Measurements from ENCODE around the gene RDH16.
"Not testable (repeated sequence)": the region's sequence is repeated elsewhere in the genome, so short reads cannot be mapped to it uniquely, and the experiment has no call there.

RDH16 gene

DNA sequence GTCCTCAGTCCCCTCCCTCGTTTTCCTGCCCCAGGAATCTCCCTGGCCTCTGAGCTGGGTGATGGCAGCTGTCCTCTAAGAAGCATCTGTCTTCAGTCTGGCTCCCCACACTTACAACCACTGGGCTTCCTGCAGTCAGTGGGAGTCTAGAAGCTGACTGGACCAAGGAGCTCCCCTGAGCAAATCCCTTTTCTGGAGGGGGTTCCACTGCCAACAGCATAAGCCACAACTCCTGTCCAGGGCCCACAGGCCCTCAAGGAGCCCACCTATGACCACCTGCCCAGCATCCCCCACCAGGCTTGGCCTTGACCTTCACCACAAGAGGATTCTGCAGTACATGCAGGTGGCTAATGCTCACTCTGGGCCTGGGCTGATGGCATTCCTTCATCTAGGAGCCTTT, 4.1 kb downstream of the RDH16 start:
- no peak for DNase-seq (ENCODE audit: low read depth)

DNA sequence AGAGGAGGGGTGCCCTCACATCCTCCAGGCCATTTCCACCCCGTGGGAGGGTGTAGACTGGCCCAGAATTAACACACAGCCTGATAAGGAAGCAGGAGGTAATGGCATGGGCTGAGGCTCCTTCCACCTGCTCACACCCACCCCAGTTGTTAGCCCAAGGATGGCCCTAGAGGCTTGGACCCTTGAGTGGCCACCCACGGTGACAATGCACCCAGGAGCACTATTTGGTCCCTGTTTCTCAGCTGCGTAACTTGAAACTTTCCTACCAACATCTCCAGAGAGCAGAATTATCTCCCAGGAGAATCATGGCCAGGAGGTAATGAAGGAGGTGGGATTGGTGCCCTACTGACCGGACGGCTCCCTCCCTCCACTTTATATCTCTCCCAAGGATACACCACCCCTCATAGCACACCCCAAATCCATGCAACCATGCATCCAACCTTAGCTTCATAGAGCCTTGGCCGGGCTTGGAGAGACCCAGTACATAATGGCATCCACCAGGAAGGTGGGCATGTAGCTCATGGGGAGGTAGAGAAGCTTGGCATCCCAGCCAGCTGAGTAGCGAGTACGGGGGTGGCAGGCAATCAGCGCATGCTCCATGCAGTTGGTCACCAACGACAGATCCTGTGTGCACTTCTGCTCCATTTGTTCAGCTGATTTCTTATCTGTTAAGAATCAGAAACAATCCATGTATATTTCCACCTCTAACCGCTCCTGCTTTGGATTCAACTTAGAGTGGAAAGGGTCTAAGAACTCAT, 5.6 kb downstream of the RDH16 start:
- no peak for DNase-seq (ENCODE audit: low read depth)

DNA sequence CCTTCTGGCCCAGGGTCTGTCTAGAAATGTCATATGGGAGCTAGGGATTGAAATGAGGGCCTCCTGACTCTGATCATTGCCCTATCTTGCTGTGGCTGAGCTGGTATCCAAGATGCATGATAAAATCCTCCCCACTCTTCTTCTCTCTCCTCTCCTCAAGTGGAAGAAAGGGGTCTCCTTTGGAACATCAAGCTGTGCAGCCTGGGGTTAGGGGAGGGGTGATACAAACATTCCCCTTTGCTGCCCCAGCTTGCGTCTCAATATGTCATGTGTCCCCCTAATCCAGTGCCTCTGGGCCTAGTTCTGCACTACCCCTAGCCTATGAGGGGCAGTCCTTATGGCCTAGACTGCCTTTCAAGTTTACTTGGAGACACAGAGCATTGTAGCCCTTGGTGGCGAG, 8.5 kb downstream of the RDH16 start:
- DNase-seq (ENCODE audit: low read depth): no peak

DNA sequence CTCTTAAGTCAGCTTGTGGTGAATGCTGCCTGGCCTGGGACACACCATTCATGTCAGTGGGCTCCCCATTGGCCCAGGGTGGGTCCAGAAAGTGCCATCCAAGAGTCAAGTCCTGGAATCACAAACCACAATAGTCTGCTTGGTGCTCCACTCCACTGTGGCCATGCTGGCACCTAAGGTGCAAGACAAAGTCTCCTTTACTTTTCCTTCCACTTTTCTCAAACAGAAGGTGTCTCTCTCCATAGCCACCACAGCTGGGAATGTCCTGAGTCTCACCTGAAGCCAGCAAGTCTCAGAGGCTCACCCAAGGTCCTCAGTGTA, 9.0 kb downstream of the RDH16 start:
- no peak for DNase-seq (ENCODE audit: low read depth)

DNA sequence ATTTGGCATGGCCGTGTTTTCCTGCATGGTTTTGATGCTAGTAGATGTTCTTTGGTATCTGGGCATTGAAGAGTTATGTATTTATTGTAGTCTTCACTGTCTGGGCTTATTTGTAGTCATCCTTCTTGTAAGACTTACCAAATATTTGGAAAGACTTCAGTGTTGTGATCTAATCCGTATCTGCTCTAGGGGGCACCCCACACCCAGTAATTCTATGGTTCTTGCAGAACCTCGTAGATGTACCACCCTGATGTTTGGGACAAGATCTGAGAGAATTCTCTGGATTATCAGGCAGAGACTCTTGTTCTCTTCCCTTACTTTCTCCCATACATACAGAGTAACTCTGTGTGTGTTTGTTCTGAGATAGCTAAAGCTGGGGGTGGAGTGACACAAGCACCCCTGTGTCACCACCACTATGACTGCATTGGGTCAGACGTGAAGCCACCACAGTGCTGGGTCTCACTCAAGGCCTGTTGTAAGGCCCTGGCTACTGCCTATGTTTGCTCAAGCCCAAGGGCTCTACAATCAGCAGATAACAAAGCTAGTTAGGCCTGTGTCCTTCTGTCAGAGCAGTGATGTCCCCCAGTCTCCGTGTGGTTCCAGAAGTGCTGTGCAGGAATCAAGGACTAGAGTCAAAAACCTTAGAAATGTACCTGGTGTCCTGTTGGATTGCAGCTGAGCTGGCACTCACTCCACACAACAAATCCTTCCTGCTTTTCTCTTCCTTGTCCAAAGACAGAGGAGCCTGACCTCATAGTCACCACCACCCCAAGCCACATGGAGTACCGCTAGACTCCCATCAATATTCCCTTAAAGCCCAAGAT, 9.6 kb downstream of the RDH16 start:
- DNase-seq (ENCODE audit: low read depth): no peak

DNA sequence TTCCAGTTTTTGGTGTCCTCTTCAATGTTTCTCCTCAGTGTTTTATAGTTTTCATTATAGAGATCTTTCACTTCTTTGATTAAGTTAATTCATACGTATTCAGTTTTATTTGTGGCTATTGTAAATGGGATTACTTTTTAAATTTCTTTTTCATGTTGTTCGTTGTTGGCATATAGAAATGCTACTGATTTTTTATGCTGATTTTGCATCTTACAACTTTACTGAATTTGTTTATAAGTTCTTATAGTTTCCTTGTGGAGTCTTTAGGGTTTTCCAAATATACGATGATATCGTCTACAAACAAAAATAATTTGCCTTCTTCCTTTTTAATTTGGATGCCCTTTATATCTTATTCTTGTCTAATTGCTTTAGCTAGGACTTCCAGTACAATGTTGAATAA, 13.5 kb downstream of the RDH16 start:
- no peak for DNase-seq (ENCODE audit: low read depth)

DNA sequence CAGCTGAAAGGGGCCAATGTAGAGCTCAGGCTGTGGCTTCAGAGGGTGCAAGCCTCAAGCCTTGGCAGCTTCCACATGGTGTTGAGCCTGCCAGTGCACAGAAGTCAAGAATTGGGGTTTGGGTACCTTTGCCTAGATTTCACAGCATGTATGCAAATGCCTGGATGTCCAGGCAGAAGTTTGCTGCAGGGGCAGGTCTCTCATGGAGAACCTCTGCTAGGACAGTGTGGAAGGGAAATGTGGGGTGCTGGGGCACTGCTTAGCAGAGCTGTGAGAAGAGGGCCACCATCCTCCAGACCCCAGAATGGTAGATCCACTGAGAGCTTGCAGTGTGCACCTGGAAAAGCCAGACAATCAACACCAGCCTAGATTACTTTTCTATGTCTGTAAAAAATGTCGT, 14.0 kb downstream of the RDH16 start:
- DNase-seq (ENCODE audit: low read depth): not testable (repeated sequence)

DNA sequence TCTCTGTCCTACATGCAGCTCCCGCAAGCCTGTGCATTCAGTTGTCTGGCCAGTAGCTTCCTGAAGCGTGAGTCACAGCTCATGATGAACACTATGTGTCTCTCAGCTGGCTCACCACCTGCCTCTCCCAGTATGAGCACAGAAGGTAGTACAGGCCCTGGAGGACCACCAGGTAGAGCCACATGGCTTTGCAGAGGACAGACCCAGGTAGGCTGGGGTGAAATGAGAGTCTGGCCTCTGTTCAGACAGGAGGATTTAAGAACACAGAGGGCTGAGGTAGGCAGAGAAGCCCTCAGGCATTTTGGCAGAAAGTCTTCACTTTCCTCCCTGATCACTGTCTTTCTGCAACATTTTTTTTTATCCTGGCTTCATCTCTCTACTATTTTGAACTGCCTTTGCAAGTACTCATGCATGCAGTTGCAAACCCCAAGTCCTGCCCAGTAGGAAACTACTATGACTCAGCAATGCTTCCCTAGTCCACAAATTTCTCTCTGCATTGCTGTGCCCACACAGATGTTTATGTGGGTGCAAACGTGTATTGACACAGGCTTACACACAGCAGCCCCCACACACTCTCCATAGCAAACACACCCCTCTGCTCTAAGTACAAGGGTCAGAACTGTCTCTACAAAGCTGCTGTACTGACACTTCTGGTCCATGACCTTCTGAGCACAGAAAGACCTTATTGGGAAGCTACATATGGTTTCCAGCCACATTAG, 15.9 kb downstream of the RDH16 start:
- no peak for DNase-seq (ENCODE audit: low read depth)

DNA sequence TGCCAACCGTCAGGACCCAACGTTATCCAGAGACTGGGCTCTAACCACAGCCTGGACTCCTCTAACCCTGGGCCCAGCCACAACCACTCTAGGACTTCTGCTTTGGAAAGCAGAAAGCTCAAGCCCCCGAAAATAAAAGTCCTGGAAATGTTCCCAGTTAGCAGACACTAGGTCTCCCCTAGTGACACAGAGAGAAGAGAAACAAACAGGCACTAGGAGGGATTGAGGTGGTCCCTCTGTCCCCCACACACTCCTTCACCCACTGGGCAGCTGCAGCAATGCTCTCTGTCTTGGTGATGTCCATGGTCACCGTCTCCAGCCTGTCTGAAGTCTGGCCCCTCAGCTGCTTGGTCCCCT, 16.5 kb downstream of the RDH16 start:
- DNase-seq (ENCODE audit: low read depth): not testable (repeated sequence)

DNA sequence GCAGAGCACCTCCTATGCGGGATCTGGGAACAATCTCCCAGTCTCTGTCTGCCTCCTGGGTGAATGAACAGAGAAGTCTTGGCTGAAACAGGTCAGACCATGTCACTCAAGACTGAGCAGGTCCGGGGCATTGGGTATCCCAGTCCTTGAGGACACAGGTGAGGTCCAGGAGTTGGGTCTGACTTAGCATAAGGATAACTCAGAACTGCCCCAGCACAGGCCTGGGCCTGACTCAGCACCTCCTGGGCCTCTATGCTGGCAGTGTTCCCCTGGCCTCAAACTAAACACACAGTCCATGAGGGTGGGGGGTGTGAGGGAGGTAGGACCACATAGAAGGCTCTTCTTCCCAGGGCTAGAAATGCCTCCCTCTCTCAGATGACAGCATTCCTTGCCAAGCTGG, 21.7 kb downstream of the RDH16 start:
- no peak for DNase-seq (ENCODE audit: low read depth)

DNA sequence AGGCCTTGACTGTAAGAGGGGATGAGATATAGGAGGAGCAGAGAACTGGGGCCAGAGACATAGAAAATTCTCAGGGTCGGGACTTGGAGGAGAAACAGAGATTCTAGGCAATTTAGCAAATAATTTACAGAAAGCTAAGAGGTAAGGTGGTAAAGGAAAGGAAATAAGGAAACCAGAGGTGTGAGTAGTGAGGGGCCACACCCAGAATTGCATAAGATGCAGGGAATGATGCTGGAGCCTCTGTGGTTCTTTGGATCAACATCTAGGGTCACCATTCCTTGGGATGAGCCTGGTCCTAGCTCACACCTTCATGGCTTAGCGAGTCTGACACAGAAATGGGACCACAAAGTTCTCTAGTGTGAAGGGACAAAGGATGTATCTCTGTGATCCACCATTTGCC, 22.3 kb downstream of the RDH16 start:
- DNase-seq (ENCODE audit: low read depth): no peak

DNA sequence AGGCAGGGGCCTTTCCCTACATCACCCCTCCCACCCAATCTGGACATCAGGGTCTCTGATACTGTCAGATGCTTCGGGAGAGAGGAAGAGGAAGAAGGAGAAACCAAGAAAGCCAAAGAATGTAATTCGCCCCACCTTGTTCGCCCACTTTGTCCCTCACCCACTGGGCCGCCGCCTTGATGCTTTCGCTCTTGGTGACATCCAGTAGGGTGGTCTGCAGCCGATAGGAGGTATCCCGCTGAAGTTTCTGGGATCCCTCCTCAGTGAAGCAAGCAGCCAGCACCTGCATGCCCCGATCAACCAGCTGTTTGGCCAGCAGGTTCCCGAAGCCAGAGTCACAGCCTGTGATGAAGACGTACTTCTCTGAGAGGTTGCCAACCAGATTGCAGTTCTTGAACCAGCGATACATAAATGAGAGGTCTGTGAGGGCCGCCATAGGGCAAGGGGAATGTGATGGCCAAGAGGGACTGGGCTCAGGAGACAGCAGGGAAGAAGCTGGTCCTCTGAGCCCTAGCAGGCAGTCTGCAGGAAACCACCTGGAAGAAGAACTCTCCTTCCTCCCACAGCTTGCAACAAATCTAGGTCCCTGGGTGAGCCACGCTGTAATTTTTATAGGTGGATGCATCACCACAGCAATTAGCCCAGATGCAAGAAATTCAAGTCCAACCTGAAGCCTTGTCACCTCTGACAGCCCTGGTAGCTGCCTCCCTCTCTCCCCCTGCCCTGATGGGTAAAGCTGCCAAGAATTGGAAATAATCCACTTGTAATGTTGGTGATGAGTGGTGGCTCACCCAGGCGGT, 23.4 kb downstream of the RDH16 start, which contains the start of gene SDR9C7:
SDR9C7 (minus strand) TSS at position 583 of the 800 bp plus-strand sequence; CDS start at position 436, 147 bp downstream.
- DNase-seq (ENCODE audit: low read depth): no peak

DNA sequence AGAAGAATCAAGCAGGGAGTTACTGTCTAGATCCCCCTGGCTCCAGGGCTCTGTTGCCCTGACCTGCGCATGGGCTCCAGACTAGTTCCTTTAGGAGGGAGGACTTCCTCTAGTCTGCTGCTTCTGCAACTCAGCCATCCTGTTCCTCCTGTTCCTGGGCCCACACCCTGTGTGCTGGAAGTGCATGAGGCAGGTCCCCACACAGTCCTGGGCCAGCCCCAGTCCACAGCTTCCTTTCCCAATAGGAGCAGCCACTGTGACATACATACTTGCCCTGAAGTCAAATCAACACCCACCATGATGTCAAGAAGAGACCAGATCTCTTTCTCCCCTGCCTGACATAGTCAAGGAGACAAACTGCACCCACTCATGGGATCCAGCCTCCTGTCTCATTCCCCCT, 24.5 kb downstream of the RDH16 start:
- no peak for DNase-seq (ENCODE audit: low read depth)

DNA sequence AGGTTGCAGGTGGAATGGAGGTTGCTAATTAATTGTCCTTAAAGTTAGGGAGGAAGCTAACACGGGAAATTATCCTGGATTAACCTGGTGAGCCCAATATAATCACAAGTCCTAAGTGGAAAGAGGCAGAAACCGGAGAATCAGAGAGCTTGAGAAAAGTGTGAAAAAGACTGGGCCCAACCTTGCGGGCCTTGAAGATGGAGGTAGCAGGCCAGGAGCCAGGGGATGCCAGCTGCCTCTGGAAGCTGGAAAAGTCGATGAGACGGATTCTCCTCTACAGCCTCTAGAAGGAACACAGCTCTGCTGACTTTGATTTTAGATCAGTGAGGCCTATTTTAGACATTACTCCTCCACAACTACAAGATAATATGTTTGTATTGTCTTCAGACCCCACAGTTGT, 25.3 kb downstream of the RDH16 start:
- DNase-seq (ENCODE audit: low read depth): no peak

DNA sequence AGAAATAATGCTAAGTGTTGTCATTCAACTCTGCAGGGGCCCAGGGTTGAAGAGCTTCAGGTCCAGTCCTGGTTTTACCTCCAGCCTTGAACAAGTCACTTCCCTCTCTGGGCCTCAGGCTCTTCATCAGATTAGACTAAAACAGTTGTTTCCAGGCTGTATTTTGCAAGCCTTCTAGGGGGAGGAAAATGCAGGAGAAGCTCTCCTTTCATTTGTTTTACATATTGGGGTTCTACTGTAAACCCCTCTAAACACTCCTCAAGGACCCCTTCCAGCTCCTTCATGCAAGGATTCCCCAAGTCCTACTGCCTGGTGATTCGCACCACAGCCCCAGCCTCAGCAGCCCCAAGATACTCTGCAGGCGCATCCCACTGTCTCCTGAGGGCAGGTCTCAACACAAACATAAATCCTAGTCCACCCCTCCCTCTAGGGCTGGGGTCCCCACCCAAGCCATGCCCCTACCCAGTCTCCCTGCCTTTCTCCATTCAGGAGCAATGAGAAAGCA, 25.9 kb downstream of the RDH16 start:
- no peak for DNase-seq (ENCODE audit: low read depth)

DNA sequence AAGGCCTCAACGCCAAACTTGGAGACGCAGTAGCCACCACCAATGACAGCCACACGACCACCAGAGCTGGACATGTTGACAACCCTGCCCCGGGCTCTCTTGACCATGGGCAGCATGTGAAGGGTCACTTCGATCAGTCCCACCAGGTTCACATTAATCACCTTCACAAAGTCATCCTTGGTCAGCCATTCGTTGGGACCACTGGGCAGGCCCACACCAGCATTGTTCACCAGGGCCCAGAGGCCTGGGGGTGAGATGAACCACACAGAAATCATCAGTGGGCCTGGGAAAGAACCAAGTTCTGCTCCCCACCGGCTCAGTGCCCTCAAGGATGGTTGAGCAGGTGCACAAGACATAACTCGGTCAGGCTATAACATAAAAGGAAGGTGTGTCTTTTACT, 27.2 kb downstream of the RDH16 start:
- no peak for DNase-seq (ENCODE audit: low read depth)

DNA sequence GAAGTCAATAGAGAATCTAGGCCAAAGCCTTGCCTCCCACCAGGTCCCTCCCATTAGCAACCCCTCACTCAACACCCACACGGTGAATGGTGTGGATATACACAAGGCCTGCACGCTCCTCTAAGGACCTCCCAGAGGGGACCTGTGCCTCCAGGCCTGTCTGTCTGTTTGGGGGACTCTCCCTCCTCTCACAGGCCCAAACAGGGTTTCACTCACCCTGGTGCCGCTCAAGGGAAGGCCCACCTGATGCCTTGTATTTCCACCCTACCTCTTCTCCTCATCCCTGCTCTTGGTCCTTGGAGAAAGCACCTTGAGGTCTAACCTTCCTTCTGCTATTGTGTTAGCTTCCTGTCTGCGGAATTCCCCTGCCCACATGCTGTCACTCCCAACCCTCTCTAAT, 27.6 kb downstream of the RDH16 start:
- DNase-seq (ENCODE audit: low read depth): no peak

DNA sequence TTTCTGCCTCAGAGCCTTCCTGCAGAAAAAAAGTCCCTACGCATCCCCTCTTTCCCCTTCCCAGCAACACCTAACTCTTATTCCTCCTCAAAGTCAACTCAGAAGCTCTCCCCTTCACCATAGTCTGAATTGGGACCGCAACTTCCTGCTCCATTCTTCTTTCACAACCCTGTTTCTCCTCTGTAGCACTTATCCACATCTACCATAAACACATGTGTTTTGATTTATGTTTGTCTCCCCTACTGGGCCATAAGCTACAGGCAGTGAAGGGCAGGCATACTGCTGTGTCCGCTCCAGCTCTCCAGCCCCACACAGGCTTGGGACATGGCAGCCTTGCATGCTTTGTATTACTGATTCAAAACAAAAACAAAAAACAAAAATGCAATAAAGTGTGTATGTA, 29.1 kb downstream of the RDH16 start:
- DNase-seq (ENCODE audit: low read depth): no peak

DNA sequence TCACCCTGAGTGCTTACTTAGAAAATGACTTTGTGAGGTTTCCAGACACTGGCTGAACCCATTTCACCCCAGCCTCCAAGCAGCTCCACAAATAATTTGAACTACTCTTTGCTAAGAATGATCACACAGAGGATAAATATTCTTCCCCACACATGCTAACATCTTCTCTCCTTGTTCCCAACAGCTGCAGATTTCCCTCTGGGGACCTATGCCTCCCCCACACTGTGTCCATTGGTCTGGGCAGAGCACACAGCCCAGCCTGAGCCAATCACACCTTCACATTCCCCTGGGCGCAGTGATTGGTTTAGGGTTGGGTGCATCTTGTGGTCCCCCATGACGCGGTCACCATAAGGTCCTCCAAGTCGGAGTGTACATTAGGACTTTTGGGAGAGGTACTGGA, 30.1 kb downstream of the RDH16 start:
- DNase-seq (ENCODE audit: low read depth): no peak

DNA sequence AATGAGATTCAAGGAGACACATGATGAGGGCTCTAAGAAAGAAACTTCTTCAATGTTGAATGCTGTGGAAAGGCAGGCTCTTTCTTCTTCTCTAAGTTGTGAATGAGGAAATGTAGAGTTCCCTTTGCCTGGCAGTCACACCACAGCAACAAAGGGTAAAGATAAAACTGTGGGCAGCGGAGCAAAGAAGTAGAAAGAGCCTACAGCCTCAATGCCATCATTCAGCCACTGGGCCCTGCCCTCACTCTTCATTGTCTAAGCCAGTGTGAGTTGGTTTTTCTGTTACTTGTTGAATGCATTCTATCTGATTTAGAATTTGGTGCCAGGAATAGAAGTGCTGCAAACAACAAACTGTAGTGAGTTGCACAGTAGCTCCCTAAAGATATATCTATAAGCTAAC, 35.4 kb downstream of the RDH16 start:
- no peak for DNase-seq (ENCODE audit: low read depth)

DNA sequence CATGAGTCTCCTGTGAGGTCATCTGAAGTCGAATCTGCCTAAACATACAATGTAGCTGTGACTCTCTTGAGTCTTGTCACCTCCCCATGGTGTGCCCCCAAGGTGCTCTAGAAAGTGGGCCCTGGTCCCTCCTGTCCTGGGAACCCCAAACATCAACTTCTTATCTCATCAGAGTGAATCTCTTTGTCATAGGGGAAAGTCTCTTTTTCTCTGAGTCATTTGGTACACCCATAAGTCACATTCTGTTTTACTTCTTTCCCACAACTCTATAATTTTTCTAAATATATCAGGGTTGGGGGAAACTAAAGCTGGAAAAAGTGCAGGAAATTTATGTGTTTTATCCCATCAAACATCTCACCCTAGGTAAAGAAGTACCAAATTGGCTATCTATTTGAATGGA, 36.1 kb downstream of the RDH16 start:
- DNase-seq (ENCODE audit: low read depth): no peak

DNA sequence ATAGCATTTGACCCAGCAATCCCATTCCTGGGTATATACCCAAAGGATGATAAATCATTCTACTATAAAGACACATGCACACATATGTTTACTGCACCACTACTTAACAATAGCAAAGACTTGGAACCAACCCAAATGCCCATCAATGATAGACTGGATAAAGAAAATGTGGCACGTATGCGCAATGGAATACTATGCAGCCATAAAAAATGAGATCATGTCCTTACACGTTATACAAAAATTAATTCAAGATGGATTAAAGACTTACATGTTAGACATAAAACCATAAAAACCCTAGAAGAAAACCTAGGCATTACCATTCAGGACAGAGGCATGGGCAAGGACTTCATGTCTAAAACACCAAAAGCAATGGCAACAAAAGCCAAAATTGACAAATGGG, 39.3 kb downstream of the RDH16 start:
- DNase-seq (ENCODE audit: low read depth): not testable (repeated sequence)
